OCI-LY1 (cell line): ENCODE results near the gene TBC1D2B.

Source experiments
- H2AFZ ChIP-seq: fragments of 200-600 bp; sonication (generic), shearing (Covaris generic); 2 replicates; pipeline ENCODE4 v1.6.0; 2014; ENCODE audit warnings: antibody characterized with exemption, mild to moderate bottlenecking, low read length
- H3F3A ChIP-seq: fragments of 200-600 bp; sonication (generic), shearing (Covaris generic); 2 replicates; pipeline ENCODE4 v1.6.0; 2014; ENCODE audit warnings: mild to moderate bottlenecking, antibody characterized with exemption, low read length, moderate library complexity; ENCODE audit not compliant: insufficient read depth
- H3K27ac ChIP-seq: fragments of 200-600 bp; sonication (generic); 2 replicates; pipeline ENCODE4 v1.5.1; 2014; ENCODE audit warnings: low read length, mixed run types, mild to moderate bottlenecking, low read depth; ENCODE audit not compliant: poor library complexity, severe bottlenecking
- H3K27me3 ChIP-seq: fragments of 200-600 bp; sonication (generic); 2 replicates; pipeline ENCODE4 v1.6.0; 2014; ENCODE audit warnings: antibody characterized with exemption, mild to moderate bottlenecking, low read length, moderate library complexity; ENCODE audit not compliant: insufficient read depth
- H3K36me3 ChIP-seq: fragments of 200-600 bp; sonication (generic); 2 replicates; pipeline ENCODE4 v1.6.1; 2014; ENCODE audit warnings: mild to moderate bottlenecking, antibody characterized with exemption, low read length, moderate library complexity, mixed read lengths; ENCODE audit not compliant: insufficient read depth
- H3K4me1 ChIP-seq: fragments of 200-600 bp; sonication (generic); 2 replicates; pipeline ENCODE4 v1.5.1; 2014; ENCODE audit warnings: mild to moderate bottlenecking, low read length, moderate library complexity; ENCODE audit not compliant: insufficient read depth, severe bottlenecking
- H3K4me2 ChIP-seq: fragments of 200-600 bp; sonication (generic), shearing (Covaris generic); 2 replicates; pipeline ENCODE4 v1.6.1; 2014; ENCODE audit warnings: low read length
- H3K4me3 ChIP-seq: fragments of 200-600 bp; sonication (generic); 2 replicates; pipeline ENCODE4 v1.5.1; 2014; ENCODE audit warnings: low read length, low read depth, mild to moderate bottlenecking, mixed read lengths; ENCODE audit not compliant: poor library complexity, severe bottlenecking
- H3K79me2 ChIP-seq: fragments of 200-600 bp; shearing (Covaris generic); 2 replicates; pipeline ENCODE4 v1.6.1; 2016; ENCODE audit warnings: mixed run types, low read length, mixed read lengths; ENCODE audit not compliant: insufficient read depth
- H3K9ac ChIP-seq: fragments of 200-600 bp; sonication (generic), shearing (Covaris generic); 2 replicates; pipeline ENCODE4 v1.6.1; 2014; ENCODE audit warnings: mild to moderate bottlenecking, low read length, mixed read lengths
- H3K9me2 ChIP-seq: fragments of 200-600 bp; sonication (generic), shearing (Covaris generic); 2 replicates; pipeline ENCODE4 v1.6.1; 2014; ENCODE audit warnings: low read depth, mild to moderate bottlenecking, low read length, mixed read lengths
- H3K9me3 ChIP-seq: fragments of 200-600 bp; shearing (Covaris generic); 2 replicates; pipeline ENCODE4 v1.6.1; 2014; ENCODE audit warnings: low read length, mixed read lengths
- H4K20me1 ChIP-seq: fragments of 200-600 bp; sonication (generic), shearing (Covaris generic); 2 replicates; pipeline ENCODE4 v1.6.0; 2016; ENCODE audit warnings: mild to moderate bottlenecking, low read length; ENCODE audit not compliant: insufficient read depth
- CTCF ChIP-seq: fragments of 200-600 bp; sonication (generic), shearing (Covaris generic); IDR thresholded peaks from 2 replicates; pipeline ENCODE4 v1.5.1; 2017; ENCODE audit warnings: mild to moderate bottlenecking, antibody characterized with exemption, low read length, moderate library complexity, mixed read lengths
- EZH2 ChIP-seq: fragments of 200-600 bp; sonication (generic), shearing (Covaris generic); IDR thresholded peaks from 2 replicates; pipeline ENCODE4 v1.8.0; 2017; ENCODE audit warnings: borderline replicate concordance, mixed run types, mild to moderate bottlenecking, antibody characterized with exemption, low read length, moderate library complexity, mixed read lengths

Gene TBC1D2B

GRCh38 chr15:78077053-78077870 is at the start of gene TBC1D2B:
TBC1D2B (minus strand) TSS chr15:78077711; CDS start chr15:78077652, 59 bp downstream.
- peak within 1 kb of the TSS; percentile 84 for H3K4me2 ChIP-seq
- H3K9me3 ChIP-seq = no peaks in the 10 kb centered on the region
- peaks cover 6% of the 10 kb centered on the region; the same call in 1 of the 2 replicates for H3K36me3 ChIP-seq
- H4K20me1 ChIP-seq = no peaks in the 10 kb centered on the region
- H3K4me1 ChIP-seq = peaks cover 37% of the 10 kb centered on the region
- H3K9me2 ChIP-seq = no peaks in the 10 kb centered on the region
- H3K27me3 ChIP-seq = no peaks in the 10 kb centered on the region
- H3K79me2 ChIP-seq = peaks cover 31% of the 10 kb centered on the region
- peak within 1 kb of the TSS; percentile 76 for H3K9ac ChIP-seq
- H3K4me3 ChIP-seq = peak within 1 kb of the TSS; percentile 70
- H2AFZ ChIP-seq = peak within 1 kb of the TSS; percentile 76
- TF ChIP-seq CTCF (no peak), EZH2 (no peak)
- peak within 1 kb of the TSS; percentile 15 for H3K27ac ChIP-seq
- no peaks in the 10 kb centered on the region for H3F3A ChIP-seq

- no peaks in the 10 kb centered on the region for H3K79me2 ChIP-seq
These were observed 47.8 kb upstream of the TBC1D2B start for GRCh38 chr15:78125267-78125666.

GRCh38 chr15:78120523-78120922 is 43.0 kb upstream of the TBC1D2B start:
- H3K27ac ChIP-seq = no peak overlapping the region
- no peak for TF ChIP-seq CTCF
- no peak for TF ChIP-seq EZH2
- no peak overlapping the region for H3K4me2 ChIP-seq

More at GRCh38 chr15:78125267-78125666, 47.8 kb upstream of the TBC1D2B start:
- Histone ChIP-seq H4K20me1 (no peaks in the 10 kb centered on the region), H3K36me3 (no peaks in the 10 kb centered on the region), H2AFZ (no peak overlapping the region), H3K27me3 (no peaks in the 10 kb centered on the region), H3K27ac (no peak overlapping the region), H3K9me2 (no peaks in the 10 kb centered on the region), H3K4me1 (no peaks in the 10 kb centered on the region), H3K9ac (no peak overlapping the region), H3K9me3 (no peaks in the 10 kb centered on the region), H3K4me3 (no peak overlapping the region), H3F3A (no peaks in the 10 kb centered on the region), H3K4me2 (no peak overlapping the region)
- TF ChIP-seq EZH2 (no peak), CTCF (no peak)

More at GRCh38 chr15:78120523-78120922, 43.0 kb upstream of the TBC1D2B start:
- no peaks in the 10 kb centered on the region for H3K4me1 ChIP-seq
- H3K9ac ChIP-seq = no peak overlapping the region
- H3K9me2 ChIP-seq = no peaks in the 10 kb centered on the region
- H3K27me3 ChIP-seq = no peaks in the 10 kb centered on the region
- no peaks in the 10 kb centered on the region for H3K79me2 ChIP-seq
- no peaks in the 10 kb centered on the region for H3F3A ChIP-seq
- H3K9me3 ChIP-seq = no peaks in the 10 kb centered on the region
- H3K36me3 ChIP-seq = no peaks in the 10 kb centered on the region
- H2AFZ ChIP-seq = no peak overlapping the region
- H3K4me3 ChIP-seq = no peak overlapping the region
- no peaks in the 10 kb centered on the region for H4K20me1 ChIP-seq
